ENCODE data around the gene ZNF577.

The ZNF577 gene

DNA sequence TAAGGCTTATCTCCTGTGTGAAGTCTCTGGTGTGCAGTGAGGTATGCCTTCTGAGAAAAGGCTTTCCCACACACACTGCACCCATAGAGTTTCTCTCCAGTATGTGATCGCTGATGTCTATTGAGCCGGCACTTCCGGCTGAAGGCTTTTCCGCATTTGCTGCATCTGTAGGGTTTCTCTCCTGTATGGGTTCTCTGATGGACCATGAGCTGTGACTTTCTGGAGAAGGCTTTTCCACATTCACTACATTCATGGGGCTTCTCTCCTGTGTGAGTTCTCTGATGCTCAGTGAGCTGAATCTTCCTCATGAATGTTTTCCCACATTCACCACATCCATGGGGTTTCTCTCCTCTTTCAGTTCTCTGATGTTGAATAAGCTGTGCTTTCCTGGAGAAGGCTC lies 14.7 kb downstream of the ZNF577 start:
- no peak for DNase-seq (ENCODE audit: low read depth in 1 of 2, low spot score in 1 of 2)

DNA sequence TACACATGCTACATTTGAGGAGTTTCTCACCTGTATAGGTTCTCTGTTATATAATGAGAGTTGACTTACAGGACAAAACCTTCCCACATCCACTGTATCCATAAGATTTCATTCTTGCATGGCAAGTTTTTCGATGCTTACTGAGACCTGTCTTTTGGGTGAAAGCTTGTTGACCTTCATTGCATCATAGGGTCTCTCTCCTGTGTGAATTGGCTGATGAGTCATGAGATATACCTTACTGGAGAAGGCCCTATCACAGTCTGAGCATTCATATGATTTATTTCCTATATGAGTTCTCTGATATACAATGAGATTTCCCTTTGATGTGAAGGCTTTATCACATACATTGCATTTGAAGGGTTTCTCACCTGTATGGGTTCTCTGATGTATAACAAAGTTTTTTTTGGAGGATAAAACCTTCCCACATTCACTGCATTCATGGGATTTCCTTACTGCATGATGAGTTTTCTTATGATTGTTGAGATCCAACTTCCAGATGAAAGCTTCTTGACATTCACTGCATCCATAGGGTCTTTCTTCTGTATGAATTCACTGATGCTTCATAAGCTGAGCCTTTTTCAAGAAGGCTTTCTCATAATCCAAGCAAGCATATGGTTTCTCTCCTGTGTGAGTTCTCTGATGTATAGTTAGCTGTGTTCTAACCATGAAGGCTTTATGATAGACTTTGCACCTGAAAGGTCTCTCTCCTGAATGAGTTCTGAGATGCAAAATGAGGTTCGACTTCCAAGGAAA lies 25.7 kb downstream of the ZNF577 start:
- no peak for DNase-seq (ENCODE audit: low read depth in 1 of 2, low spot score in 1 of 2)

DNA sequence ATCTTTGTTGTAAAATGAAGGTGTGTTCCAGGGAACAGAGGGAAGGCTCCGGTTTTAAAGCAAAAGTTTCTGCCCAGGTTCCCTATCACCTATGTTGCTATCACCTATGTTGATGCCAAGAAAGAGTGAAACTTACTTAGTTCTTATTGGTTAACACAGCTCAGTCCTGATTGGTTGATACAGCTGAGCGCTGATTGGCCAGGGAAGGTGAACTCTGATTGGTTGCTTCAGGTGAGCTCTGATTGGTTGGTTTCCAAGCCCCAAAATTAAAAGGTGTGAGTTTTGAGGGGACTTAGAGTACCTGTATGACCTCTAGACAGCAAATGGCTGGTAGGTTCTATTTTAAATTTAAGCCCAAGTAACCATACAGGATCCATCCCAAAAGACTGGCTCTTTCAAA lies 50.6 kb downstream of the ZNF577 start:
- no peak for DNase-seq (ENCODE audit: low read depth in 1 of 2, low spot score in 1 of 2)

DNA sequence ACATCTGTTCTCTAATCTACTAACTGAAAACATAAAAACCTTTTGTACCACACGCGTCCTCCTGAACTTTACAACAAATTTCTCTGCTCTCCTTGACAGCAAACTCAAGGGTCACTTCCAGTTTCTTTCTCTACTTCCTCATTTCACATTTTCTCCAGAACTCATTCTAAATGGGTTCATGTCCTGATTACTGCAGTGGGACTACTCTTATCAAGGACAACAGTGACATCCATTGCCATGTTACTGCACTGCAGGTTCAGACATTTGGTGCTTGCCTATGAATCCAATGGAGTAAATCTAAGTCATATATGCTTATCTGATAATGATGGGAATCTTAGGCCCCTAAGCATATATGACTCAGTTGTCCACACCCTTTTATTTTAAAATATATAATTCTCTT lies 57.5 kb downstream of the ZNF577 start:
- DNase-seq (ENCODE audit: low read depth in 1 of 2, low spot score in 1 of 2) = no peak

DNA sequence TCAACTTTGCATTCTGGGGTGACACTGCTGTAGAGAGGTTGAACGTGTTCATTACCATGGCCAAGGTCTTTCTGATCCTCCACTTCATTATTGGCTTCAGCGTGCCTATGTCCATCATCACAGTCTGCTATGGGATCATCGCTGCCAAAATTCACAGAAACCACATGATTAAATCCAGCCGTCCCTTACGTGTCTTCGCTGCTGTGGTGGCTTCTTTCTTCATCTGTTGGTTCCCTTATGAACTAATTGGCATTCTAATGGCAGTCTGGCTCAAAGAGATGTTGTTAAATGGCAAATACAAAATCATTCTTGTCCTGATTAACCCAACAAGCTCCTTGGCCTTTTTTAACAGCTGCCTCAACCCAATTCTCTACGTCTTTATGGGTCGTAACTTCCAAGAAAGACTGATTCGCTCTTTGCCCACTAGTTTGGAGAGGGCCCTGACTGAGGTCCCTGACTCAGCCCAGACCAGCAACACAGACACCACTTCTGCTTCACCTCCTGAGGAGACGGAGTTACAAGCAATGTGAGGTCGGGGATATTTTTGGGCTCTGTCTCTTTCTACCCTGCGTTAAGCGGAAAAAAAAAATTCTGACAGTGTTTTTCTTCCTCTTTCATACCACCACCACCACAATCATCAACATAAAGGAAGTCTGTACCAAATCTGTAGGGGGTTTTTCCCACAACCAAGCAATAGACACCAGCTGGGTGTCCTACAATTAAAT lies 63.3 kb downstream of the ZNF577 start:
- no peak for DNase-seq (ENCODE audit: low read depth in 1 of 2, low spot score in 1 of 2)

DNA sequence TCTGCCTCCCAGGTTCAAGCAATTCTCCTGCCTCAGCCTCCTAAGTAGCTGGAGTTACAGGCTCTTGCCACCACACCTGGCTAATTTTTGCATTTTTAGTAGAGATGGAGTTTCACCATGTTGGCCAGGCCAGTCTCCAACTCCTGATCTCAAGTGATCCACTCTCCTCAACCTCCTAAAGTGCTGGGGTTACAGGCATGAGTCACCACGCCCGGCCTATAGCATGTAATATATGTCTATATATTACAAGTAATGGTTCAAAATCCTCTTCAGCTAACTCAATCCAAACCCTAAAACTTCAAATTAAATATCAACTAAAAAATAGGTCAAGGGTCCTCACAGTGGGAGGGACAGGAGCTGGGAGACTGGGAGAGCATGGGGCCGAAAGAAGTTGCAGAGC lies 64.8 kb downstream of the ZNF577 start:
- DNase-seq (ENCODE audit: low read depth in 1 of 2, low spot score in 1 of 2) = no peak

DNA sequence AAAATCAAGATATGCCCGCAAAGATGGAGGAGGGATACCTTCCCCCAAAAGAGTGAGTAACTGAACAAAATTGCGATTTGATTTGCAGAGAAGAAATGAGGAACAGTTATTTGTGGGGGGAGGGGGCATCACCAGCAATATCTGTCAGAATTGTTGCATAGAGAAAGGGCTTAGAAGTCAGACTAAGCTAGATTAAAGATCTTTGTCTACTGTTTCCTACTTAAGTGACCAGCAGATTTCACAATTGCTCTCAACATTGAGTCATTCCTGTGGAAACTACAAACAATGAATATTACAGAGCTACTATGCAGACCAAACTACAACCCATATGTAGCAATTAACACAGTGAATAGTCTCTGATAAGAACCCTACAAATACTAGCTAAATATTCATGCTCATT lies 65.4 kb downstream of the ZNF577 start:
- DNase-seq (ENCODE audit: low read depth in 1 of 2, low spot score in 1 of 2) = no peak

DNA sequence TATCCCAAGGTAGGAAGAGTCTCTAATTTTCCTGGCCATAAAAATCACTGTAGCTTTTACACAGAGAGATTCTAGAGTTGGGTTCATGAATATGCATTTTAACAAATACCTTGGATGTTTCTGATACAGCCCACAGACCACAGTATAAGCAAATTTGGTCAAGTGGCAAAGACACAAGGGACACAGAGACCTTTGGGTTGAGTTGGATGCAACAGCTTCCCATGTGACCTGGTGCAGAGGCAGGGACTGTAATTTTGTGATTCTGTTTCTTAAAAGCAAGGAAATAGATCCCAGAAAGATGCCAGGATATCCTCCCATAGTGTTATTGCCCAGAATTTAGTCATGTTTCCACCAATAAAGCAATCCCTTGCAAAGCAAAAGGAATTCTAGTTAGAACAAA lies 65.8 kb downstream of the ZNF577 start:
- no peak for DNase-seq (ENCODE audit: low read depth in 1 of 2, low spot score in 1 of 2)

DNA sequence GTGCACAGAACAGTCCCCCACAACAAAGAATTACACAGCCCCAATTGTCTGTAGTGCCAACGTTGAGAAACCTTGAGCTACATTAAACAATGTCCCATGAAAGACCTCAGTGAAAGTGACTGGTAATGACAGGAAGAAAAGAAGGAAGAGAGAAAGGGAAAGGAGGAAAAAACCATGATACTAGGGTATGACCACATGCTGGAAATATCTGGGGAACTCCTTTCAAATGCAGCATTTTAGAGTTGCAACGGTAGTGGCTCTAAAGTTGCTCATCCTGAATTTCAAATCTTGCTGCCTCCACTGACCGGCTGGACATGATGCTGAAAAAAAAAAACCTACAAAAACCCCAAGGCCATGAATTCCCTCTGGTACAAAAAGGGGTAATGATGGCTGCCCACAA lies 66.3 kb downstream of the ZNF577 start:
- no peak for DNase-seq (ENCODE audit: low read depth in 1 of 2, low spot score in 1 of 2)

All from stimulated activated CD4-positive, alpha-beta T cell treated with anti-CD3 and anti-CD28 coated beads, Interleukin-15, amount 100 ng/mL, for 1 hour (primary cell).